Natural killer cell treated with Interleukin-12 subunit alpha and Interleukin-12 subunit beta and Interleukin-15 and Interleukin-18, amount 100 ng/mL, for 72 hours (primary cell): ENCODE measurements around the gene KRTAP5-1. TPM values are rescaled to one million over a fixed set of nuclear protein-coding genes. Genes with fewer than 3 reads are reported as not detected.
A peak's percentile ranks its signal among the peaks of the same experiment; 100 is the strongest.
"Not testable (repeated sequence)": the region's sequence is repeated elsewhere in the genome, so short reads cannot be mapped to it uniquely, and the experiment has no call there.

Experiments used
- ATAC-seq, 2 donors: fragments of 150-1000 bp; cut with Tn5 transposase in 1 of 2; sonication (Bioruptor Pico), chemical (Tn5 transposase) in 1 of 2; 2 replicates each; pipeline ENCODE4 v1.10.0; 2021
- DNase-seq: peaks from one replicate; pipeline ENCODE4 v3.0.0; 2022; ENCODE audit warnings: low spot score
- H3K27ac Mint-ChIP-seq, 2 donors: 1 replicate in 1 of 2; 2 replicates in 1 of 2; pipeline ENCODE4 v1.8.0; 2022; ENCODE audit warnings: mixed read lengths in 2 of 2, mild to moderate bottlenecking in 1 of 2, moderate library complexity in 1 of 2
- H3K27me3 Mint-ChIP-seq, 2 donors: 1 replicate in 1 of 2; 2 replicates in 1 of 2; pipeline ENCODE4 v1.8.0; 2022; ENCODE audit warnings: mixed read lengths in 2 of 2
- H3K36me3 Mint-ChIP-seq: one replicate; pipeline ENCODE4 v1.8.0; 2022; ENCODE audit warnings: mixed read lengths
- H3K4me1 Mint-ChIP-seq, 2 donors: 1 replicate in 1 of 2; 2 replicates in 1 of 2; pipeline ENCODE4 v1.8.0; 2022; ENCODE audit warnings: low read depth in 2 of 2, mixed read lengths in 2 of 2, mild to moderate bottlenecking in 1 of 2
- H3K4me3 Mint-ChIP-seq: one replicate; pipeline ENCODE4 v1.8.0; 2022; ENCODE audit warnings: mixed read lengths
- H3K9me3 Mint-ChIP-seq: 2 replicates; pipeline ENCODE4 v1.8.0; 2022; ENCODE audit warnings: mixed read lengths
- total RNA-seq, 2 donors: library from RNA; stranded (reverse); gene quantifications; one replicate each; pipeline ENCODE4 v1.2.3, GENCODE V29; 2022

Gene KRTAP5-1
- total RNA-seq, 2 donors from 2014 or later: not detected

GRCh38 chr11:1595994-1596575 lies 11.0 kb upstream of the KRTAP5-1 start:
- not testable (repeated sequence) for H3K4me1 Mint-ChIP-seq, H3K36me3 Mint-ChIP-seq, H3K27ac Mint-ChIP-seq, H3K4me3 Mint-ChIP-seq, ATAC-seq, DNase-seq, H3K9me3 Mint-ChIP-seq
- peaks cover 28 to 30% of the 10 kb centered on the region in 2 donors for H3K27me3 Mint-ChIP-seq

DNA sequence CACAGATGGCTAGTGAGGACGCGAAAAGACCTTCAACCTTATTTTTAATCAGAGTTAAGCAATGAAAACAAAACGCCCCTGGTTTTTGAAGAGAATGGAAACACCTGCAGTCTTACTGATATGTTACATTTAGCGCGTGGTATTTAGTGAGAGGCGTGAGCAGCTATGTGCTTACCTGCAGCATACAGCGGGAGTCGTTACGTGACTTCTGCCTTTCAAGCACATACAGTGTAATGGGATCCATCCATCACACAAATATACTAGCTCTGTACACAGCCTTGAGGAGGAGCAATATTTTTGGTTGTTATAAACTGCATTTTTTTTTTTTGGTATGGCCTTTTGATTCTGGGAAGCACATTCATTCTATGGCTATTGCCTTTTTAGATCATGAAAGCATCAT lies 7.5 kb upstream of the KRTAP5-1 start:
- Mint-ChIP-seq H3K9me3 (no peaks in the 10 kb centered on the region), H3K36me3 (no peaks in the 10 kb centered on the region), H3K4me3 (no peak overlapping the region), H3K27me3 (peaks cover 7 to 19% of the 10 kb centered on the region in 2 donors), H3K4me1 (peaks cover 13 to 23% of the 10 kb centered on the region in 2 donors), H3K27ac (no peak overlapping the region)
- no peak for ATAC-seq
- no peak for DNase-seq

GRCh38 chr11:1589996-1590395 lies 4.9 kb upstream of the KRTAP5-1 start:
- DNase-seq (no peak), ATAC-seq (no peak)
- peak overlapping the region; percentile 57 to 59 for H3K27ac Mint-ChIP-seq
- H3K36me3 Mint-ChIP-seq: no peaks in the 10 kb centered on the region
- H3K4me3 Mint-ChIP-seq: no peak overlapping the region
- peaks cover 0 to 3% of the 10 kb centered on the region in 2 donors for H3K27me3 Mint-ChIP-seq
- H3K4me1 Mint-ChIP-seq: peaks cover 13 to 21% of the 10 kb centered on the region in 2 donors
- no peaks in the 10 kb centered on the region for H3K9me3 Mint-ChIP-seq

- not testable (repeated sequence) for H3K27me3 Mint-ChIP-seq, DNase-seq
- ATAC-seq: peak; percentile 81 to 86
Observed at GRCh38 chr11:1589191-1589963, 4.3 kb upstream of the KRTAP5-1 start.

DNA sequence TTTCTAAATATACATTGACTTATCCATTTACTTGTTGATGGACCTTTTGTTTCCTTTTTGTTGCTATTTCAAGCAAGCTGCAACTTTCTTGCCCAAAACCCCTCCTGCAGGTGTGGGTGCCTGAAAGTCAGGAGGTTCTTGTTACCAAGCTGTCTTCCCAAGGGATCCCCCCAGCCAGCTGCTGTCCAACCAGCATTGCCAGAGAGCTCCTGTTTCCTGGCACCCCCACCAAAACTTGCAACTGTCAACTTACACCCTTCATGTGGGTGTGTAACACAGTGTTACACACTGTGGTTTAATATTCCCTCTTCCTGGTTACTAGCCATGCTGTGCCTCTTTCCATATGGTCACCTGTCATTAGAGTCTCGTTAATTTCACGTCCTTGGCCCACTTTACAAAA lies 1.6 kb upstream of the KRTAP5-1 start:
- H3K27me3 Mint-ChIP-seq: peaks cover 0 to 4% of the 10 kb centered on the region in 2 donors
- no peak overlapping the region for H3K27ac Mint-ChIP-seq
- no peaks in the 10 kb centered on the region for H3K9me3 Mint-ChIP-seq
- H3K4me1 Mint-ChIP-seq: peaks cover 13 to 26% of the 10 kb centered on the region in 2 donors
- DNase-seq (no peak), ATAC-seq (no peak)
- no peak overlapping the region for H3K4me3 Mint-ChIP-seq
- H3K36me3 Mint-ChIP-seq: no peaks in the 10 kb centered on the region

More at GRCh38 chr11:1589191-1589963, 4.3 kb upstream of the KRTAP5-1 start:
- H3K4me3 Mint-ChIP-seq: peak overlapping the region; percentile 72
- H3K36me3 Mint-ChIP-seq, H3K9me3 Mint-ChIP-seq: not testable (repeated sequence)
- peaks cover 13 to 21% of the 10 kb centered on the region in 2 donors for H3K4me1 Mint-ChIP-seq
- peak overlapping the region; percentile 74 to 92 for H3K27ac Mint-ChIP-seq

DNA sequence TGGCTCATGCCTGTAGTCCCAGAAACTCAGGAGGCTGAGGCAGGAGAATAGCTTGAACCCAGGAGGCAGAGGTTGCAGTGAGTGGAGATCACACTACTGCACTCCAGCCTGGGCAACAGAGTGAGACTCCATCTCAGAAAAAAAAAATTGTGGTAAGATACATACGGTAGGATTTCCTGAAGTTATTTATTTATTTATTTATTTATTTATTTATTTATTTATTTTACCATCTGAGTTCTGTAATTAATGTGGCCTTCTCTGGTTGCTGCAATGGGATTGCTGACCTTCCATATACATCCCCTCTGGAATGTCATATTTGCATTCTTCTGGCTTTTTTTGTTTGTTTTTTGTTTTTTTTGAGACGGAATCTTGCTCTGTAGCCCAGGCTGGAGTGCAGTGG lies 2.2 kb downstream of the KRTAP5-1 start:
- ATAC-seq, DNase-seq, H3K4me3 Mint-ChIP-seq, H3K27ac Mint-ChIP-seq, H3K27me3 Mint-ChIP-seq, H3K4me1 Mint-ChIP-seq, H3K9me3 Mint-ChIP-seq, H3K36me3 Mint-ChIP-seq: not testable (repeated sequence)

- peaks cover 0 to 9% of the 10 kb centered on the region in 2 donors for H3K4me1 Mint-ChIP-seq
- no peak overlapping the region for H3K4me3 Mint-ChIP-seq
- no peak for DNase-seq
- no peak overlapping the region for H3K27ac Mint-ChIP-seq
- H3K27me3 Mint-ChIP-seq: peaks cover under 1 to 7% of the 10 kb centered on the region in 2 donors
- ATAC-seq: no peak
- H3K9me3 Mint-ChIP-seq: no peaks in the 10 kb centered on the region
- no peaks in the 10 kb centered on the region for H3K36me3 Mint-ChIP-seq
Observed at GRCh38 chr11:1581976-1582375, 3.1 kb downstream of the KRTAP5-1 start.

DNA sequence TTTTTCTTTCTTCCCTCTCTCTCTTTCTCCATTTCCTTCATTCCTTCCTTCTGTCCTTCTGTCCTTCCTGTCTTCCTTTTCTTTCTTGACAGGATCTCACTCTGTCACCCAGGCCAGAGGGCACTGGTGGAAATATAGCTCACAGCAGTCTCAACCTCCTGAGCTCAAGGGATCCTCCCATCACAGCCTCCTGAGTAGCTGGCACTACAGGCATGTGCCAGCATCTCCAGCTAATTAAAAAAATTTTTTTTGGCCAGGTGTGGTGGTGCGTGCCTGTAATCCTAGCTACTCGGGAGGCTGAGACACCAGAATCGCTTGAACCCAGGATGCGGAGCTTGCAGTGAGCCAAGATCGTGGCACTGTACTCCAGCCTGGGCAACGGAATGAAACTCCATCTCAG lies 8.3 kb downstream of the KRTAP5-1 start:
- Mint-ChIP-seq H3K4me3 (no peak overlapping the region), H3K4me1 (peaks cover 0 to 6% of the 10 kb centered on the region in 2 donors), H3K27ac (no peak overlapping the region)

GRCh38 chr11:1575756-1576155 lies 9.3 kb downstream of the KRTAP5-1 start:
- not testable (repeated sequence) for H3K36me3 Mint-ChIP-seq, H3K27me3 Mint-ChIP-seq, ATAC-seq, H3K27ac Mint-ChIP-seq, H3K4me3 Mint-ChIP-seq, DNase-seq, H3K4me1 Mint-ChIP-seq, H3K9me3 Mint-ChIP-seq

More for the DNA sequence above, 8.3 kb downstream of the KRTAP5-1 start:
- Mint-ChIP-seq H3K9me3 (no peaks in the 10 kb centered on the region), H3K36me3 (no peaks in the 10 kb centered on the region), H3K27me3 (peaks cover 6 to 7% of the 10 kb centered on the region in 2 donors)
- ATAC-seq: no peak
- no peak for DNase-seq

DNA sequence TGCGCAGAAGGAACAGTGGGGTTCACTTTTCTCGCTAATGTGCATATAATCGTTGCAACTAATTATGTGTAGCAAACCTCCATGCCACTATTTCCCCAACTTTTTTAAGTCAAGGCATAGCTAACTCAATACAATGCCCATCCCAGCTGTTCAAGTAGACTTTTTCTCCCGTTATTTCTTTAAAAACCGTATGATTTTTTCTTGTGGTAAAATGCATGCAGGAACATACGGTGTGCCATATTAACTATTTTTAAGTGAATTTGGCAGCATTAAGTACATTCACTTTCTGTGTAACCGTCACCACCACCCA lies 10.2 kb downstream of the KRTAP5-1 start:
- DNase-seq (no peak), ATAC-seq (no peak)
- Mint-ChIP-seq H3K4me1 (peaks cover 0 to 6% of the 10 kb centered on the region in 2 donors), H3K27ac (no peak overlapping the region), H3K36me3 (no peaks in the 10 kb centered on the region), H3K9me3 (no peaks in the 10 kb centered on the region), H3K27me3 (peaks cover 6 to 7% of the 10 kb centered on the region in 2 donors), H3K4me3 (peak overlapping the region; percentile 38)

DNA sequence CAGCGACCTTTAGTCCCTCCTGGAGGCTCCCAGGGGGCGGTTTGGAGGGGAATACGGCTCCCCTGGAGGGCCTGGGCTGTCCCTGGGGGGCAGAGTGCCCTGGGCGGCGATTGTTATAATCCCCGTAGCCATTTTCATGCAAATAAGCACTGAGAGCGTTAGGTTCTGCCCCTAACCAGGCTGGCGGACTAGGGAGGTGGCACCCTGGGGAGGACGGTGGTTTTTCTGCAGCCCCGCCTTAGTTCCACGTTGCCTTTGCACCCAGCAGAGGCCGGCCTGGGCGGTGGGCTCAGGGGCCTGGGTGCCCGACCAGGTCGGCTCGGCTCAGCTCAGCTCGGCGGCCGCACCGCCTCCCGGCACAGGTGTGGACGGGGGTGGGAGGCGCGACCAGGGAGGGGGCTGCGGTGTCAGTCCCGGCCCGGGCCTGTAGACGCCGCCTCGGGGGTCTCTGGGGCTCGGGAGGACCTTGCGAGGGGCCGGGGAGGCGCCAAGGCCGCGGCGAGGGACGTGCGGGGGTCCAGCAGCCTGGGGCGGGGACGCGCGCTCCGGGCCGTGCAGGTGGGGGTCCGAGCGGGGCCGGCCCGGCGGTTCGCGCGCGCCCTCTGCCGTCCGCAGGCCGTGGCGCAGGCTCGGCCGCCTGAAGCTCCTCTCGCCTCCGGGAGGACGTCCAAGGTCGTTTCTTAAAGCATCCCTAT lies 10.7 kb downstream of the KRTAP5-1 start:
- peak overlapping the region; percentile 67 for H3K4me3 Mint-ChIP-seq
- H3K27ac Mint-ChIP-seq: peak overlapping the region in 1 of 2 donors; percentile 51
- peaks cover 0 to 9% of the 10 kb centered on the region in 2 donors for H3K4me1 Mint-ChIP-seq
- DNase-seq (peak; percentile 75), ATAC-seq (peak; percentile 58 to 67)
- H3K9me3 Mint-ChIP-seq: no peaks in the 10 kb centered on the region
- H3K27me3 Mint-ChIP-seq: peaks cover 6 to 7% of the 10 kb centered on the region in 2 donors
- no peaks in the 10 kb centered on the region for H3K36me3 Mint-ChIP-seq

GRCh38 chr11:1573903-1574237 lies 11.2 kb downstream of the KRTAP5-1 start:
- ATAC-seq (peak in 1 of 2 donors; percentile 4), DNase-seq (no peak)
- peaks cover 6 to 7% of the 10 kb centered on the region in 2 donors for H3K27me3 Mint-ChIP-seq
- H3K9me3 Mint-ChIP-seq: no peaks in the 10 kb centered on the region
- H3K4me3 Mint-ChIP-seq: peak overlapping the region; percentile 67
- H3K4me1 Mint-ChIP-seq: peaks cover 0 to 11% of the 10 kb centered on the region in 2 donors
- peak overlapping the region in 1 of 2 donors; percentile 51 for H3K27ac Mint-ChIP-seq
- H3K36me3 Mint-ChIP-seq: no peaks in the 10 kb centered on the region

GRCh38 chr11:1573077-1573902 lies 11.8 kb downstream of the KRTAP5-1 start:
- H3K9me3 Mint-ChIP-seq: no peaks in the 10 kb centered on the region
- H3K27me3 Mint-ChIP-seq: peaks cover 6 to 7% of the 10 kb centered on the region in 2 donors
- H3K4me3 Mint-ChIP-seq: peak overlapping the region; percentile 67
- no peak for DNase-seq
- H3K27ac Mint-ChIP-seq: peak overlapping the region in 1 of 2 donors; percentile 51
- ATAC-seq: no peak
- peaks cover 4 to 17% of the 10 kb centered on the region in 2 donors for H3K4me1 Mint-ChIP-seq
- H3K36me3 Mint-ChIP-seq: no peaks in the 10 kb centered on the region
